Limb (tissue), 2 donors: Measurements from ENCODE around the gene IGF2BP2.
A peak's percentile ranks its signal among the peaks of the same experiment; 100 is the strongest.

Experiments
- DNase-seq, 2 donors: peaks; one replicate each; pipeline ENCODE4 v3.0.0-alpha.2; 2016; ENCODE audit errors: extremely low spot score in 2 of 2

IGF2BP2 gene

GRCh38 chr3:185737740-185738680 is 86.8 kb downstream of the IGF2BP2 start:
- DNase-seq: no peak

DNA sequence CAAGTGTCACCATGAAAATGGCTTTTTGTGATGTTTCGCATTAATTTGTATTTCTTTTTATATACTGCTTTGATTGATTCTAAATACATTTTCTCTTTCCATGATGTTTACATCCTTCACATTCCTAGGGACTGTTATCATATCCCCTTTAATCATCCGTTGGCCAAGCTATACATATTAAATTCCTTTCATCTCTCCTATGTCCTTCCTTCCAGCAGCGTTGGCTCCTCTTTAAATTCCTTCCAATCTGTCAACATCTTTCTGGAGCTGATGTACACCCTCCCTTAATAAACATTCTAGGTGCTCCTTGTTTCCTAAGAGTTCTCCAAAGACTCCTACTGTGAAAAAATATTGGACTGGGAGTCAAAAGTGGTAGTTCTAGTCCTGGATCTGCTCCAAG is 87.8 kb downstream of the IGF2BP2 start:
- no peak for DNase-seq

GRCh38 chr3:185734725-185735096 is 90.1 kb downstream of the IGF2BP2 start:
- no peak for DNase-seq

GRCh38 chr3:185733980-185734724 is 90.7 kb downstream of the IGF2BP2 start:
- no peak for DNase-seq

GRCh38 chr3:185732782-185733181 is 92.1 kb downstream of the IGF2BP2 start:
- no peak for DNase-seq

DNA sequence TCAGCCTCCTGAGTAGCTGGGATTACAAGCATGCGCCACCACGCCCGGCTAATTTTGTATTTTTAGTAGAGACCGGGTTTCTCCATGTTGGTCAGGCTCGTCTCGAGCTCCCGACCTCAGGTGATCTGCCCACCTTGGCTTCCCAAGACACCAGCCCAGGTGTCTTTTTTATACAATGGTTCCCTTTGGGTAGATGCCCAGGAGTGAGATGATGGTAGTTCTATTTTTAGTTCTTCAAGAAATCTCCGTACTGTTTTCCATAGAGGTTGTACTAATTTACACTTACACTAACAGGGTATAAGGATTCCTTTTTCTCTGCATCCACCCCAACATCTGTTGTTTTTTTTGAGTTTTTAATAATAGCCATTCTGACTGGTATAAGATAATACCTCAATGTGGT is 94.3 kb downstream of the IGF2BP2 start:
- DNase-seq: no peak

GRCh38 chr3:185729337-185730055 is 95.3 kb downstream of the IGF2BP2 start:
- no peak for DNase-seq

- no peak for DNase-seq
Observed at GRCh38 chr3:185728630-185729336, 96.1 kb downstream of the IGF2BP2 start.

DNA sequence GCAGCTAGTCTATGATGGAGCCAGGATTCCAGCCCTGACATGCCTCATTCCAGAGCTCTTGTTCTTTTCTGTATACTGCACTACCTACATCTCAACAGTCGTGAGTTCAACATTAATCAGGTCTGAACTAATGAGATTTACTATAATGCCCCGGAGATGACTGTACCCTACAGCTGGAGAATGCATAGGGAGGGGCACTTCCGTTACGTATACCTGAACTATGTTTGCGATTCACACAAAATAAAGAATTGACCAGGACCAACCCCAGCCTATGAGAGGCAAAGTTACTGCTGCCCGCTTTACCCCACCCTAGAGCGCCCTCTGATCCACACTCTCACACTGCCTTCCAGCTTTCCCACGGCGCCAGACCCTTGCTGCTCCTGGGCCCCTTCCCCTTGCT is 97.0 kb downstream of the IGF2BP2 start:
- no peak for DNase-seq

- DNase-seq: no peak
Observed at GRCh38 chr3:185726254-185726967, 98.4 kb downstream of the IGF2BP2 start.

GRCh38 chr3:185724761-185725160 is 100.1 kb downstream of the IGF2BP2 start:
- DNase-seq: peak in 1 of 2 donors; percentile 60

DNA sequence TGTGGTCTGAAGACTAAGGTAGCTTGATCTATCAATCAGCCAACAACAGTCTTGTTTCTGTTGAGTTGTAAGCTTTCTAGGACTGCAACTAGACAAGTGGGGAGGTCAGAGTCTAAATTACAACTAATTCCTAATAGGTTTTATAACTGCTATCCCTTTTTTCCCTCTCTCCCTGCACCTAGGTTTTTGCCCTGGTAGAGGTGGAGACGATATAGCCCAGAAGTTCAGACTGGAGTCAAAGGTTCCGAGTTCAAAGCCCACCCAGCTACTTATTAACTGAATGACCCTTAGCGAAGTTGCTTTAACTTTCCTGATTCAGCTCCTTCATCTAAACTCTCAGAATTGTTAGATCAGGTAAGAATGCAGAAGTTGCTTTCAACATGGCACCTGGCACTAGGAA is 100.6 kb downstream of the IGF2BP2 start:
- DNase-seq: no peak

- DNase-seq: no peak
Observed at GRCh38 chr3:185722881-185723280, 102.0 kb downstream of the IGF2BP2 start.

- no peak for DNase-seq
Observed at GRCh38 chr3:185721970-185722369, 102.9 kb downstream of the IGF2BP2 start.

GRCh38 chr3:185720326-185720725 is 104.5 kb downstream of the IGF2BP2 start:
- DNase-seq: no peak

DNA sequence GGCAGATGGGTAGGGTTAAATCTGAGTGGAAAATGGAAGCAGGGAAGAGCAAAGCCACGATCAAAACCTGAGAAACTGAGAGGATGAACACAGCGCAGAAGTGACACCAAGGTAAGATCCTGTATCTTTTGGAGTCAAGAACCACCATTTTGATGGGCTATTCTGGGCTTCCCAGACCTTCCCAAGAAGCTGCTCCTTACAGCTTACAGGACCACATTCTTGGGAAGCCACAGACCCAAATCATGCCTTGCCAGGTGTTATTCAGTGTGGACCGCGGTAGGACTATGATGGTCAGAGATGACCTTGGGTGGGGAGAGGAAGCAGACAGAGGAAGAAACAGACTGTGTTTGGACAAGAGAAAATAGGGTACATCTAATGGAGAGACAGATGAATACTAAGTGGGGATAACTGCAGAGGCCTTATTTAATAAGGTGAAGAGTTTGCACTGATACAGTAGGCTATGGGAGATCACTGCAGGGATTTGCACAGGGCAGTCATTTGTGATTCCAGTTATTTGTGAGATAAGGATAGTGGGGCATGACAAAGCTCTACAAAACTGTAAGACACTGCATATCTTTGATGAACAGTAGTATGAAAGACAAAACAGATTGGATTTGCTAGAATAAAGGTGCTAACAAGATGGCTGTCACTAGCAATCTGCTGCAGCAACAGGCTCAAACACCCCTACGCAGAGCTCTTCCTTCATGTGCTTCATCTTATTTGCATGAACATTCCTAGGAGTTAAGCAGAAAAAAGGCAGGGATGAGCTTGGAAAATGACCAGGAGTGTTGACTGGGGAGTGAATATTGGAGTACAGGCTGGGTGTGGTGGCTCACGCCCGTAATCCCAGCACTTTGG is 105.9 kb downstream of the IGF2BP2 start:
- no peak for DNase-seq

- DNase-seq: no peak
Observed at GRCh38 chr3:185717627-185718402, 107.0 kb downstream of the IGF2BP2 start.

DNA sequence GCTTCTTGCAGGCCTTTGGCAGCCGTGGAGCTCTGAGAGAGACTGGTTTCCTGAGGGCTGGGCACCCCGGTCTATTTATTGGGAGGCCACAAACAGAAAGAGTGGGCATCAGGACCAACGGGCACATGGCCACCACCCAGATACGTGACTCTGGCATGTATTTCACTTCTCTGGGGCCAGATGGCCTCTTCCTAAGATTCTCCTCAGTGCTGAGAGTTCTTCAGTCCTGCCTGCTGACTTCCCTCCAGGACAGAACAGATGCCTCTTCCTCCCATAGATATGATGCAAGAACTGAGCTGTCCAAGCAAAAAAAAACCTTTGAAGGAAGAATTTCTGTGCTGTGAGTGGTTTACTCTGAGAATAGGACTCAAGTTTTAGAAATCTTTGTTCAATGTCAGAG is 107.7 kb downstream of the IGF2BP2 start:
- DNase-seq: no peak
